K562 (cell line): Measurements from ENCODE around the gene ARHGAP18. TPM values are rescaled to one million over a fixed set of nuclear protein-coding genes. Genes with fewer than 3 reads are reported as not detected.
A peak's percentile ranks its signal among the peaks of the same experiment; 100 is the strongest.

ENCODE experiments used
- CBFA2T3 ChIP-seq: fragments of 450-650 bp; IDR thresholded peaks from 2 replicates; pipeline ENCODE4 v1.6.1; 2017
- NR2C1 ChIP-seq, 2 experiments: fragments of 450-650 bp; IDR thresholded peaks; 2 replicates each; pipeline ENCODE4 v1.6.1; 2017; ENCODE audit warnings: mild to moderate bottlenecking in 2 of 2, antibody characterized with exemption in 1 of 2, inconsistent platforms in 1 of 2, missing compliant biosample characterization in 1 of 2, missing genetic modification characterization in 1 of 2
- NR2C2 ChIP-seq, 2 experiments: fragments of 200-800 bp in 1 of 2; sonication (Bioruptor generic) in 1 of 2; sonication (generic) in 1 of 2; formaldehyde crosslinking in 1 of 2; IDR thresholded peaks; 2 replicates each; pipeline versions ENCODE4 v1.6.1 to v1.8.0; 2016 to 2022; ENCODE audit warnings: mild to moderate bottlenecking in 1 of 2, missing compliant biosample characterization in 1 of 2, missing genetic modification characterization in 1 of 2, missing genetic modification reagents in 1 of 2
- NRF1 ChIP-seq, 2 experiments: fragments of 450-650 bp; IDR thresholded peaks in 1 of 2; conservative IDR thresholded peaks in 1 of 2; 2 replicates each; pipeline ENCODE4 v1.6.1; 2014; ENCODE audit warnings: mild to moderate bottlenecking in 2 of 2
- polyA plus RNA-seq, 8 experiments: library from polyadenylated mRNA; depleted of rRNA in 4 of 8; stranded (reverse) in 5 of 8; unstranded in 3 of 8; fragments of >200 nt; fragmentation: Nextera tagmentation in 2 of 8; fragmentation: Illumina TruSeq in 1 of 8; extraction: Ambion mirVana in 2 of 8; extraction: Trizol in 1 of 8; gene quantifications; 2 replicates each; pipeline versions ENCODE4 v1.2.1 to v1.2.3, GENCODE V29; 2011 to 2014; ENCODE audit warnings: inconsistent platforms in 1 of 8, missing spikeins in 1 of 8
- total RNA-seq, 7 experiments: library from RNA; depleted of rRNA in 6 of 7; stranded (reverse); fragments of >200 nt in 6 of 7; fragmentation: Illumina TruSeq in 2 of 7; extraction: Trizol in 2 of 7; gene quantifications; 2 replicates each; pipeline versions ENCODE4 v1.2.1 to v1.2.3, GENCODE V29; 2011 to 2021; ENCODE audit warnings: low replicate concordance in 1 of 7
- TF ChIP-seq, protein P1 (sequence below), 2 experiments: fragments of 250-450 bp in 1 of 2; fragments of 450-650 bp in 1 of 2; sonication (Bioruptor Pico) in 1 of 2; IDR thresholded peaks; 2 replicates each; pipeline versions ENCODE4 v1.6.1 to v1.8.0; 2016 to 2021; ENCODE audit warnings: mild to moderate bottlenecking in 2 of 2, moderate library complexity in 2 of 2, missing compliant biosample characterization in 1 of 2, missing genetic modification characterization in 1 of 2
- TF ChIP-seq, protein P2 (sequence below): fragments of 450-650 bp; IDR thresholded peaks from 2 replicates; pipeline ENCODE4 v1.6.1; 2017; ENCODE audit warnings: antibody characterized with exemption, mild to moderate bottlenecking

Gene ARHGAP18
- total and polyA plus RNA-seq, 9 of the 15 experiments (the other 6 are each of a cell fraction or from before 2014, with no cell fraction given): 13.3 to 29.7 (median 21.1) TPM

DNA sequence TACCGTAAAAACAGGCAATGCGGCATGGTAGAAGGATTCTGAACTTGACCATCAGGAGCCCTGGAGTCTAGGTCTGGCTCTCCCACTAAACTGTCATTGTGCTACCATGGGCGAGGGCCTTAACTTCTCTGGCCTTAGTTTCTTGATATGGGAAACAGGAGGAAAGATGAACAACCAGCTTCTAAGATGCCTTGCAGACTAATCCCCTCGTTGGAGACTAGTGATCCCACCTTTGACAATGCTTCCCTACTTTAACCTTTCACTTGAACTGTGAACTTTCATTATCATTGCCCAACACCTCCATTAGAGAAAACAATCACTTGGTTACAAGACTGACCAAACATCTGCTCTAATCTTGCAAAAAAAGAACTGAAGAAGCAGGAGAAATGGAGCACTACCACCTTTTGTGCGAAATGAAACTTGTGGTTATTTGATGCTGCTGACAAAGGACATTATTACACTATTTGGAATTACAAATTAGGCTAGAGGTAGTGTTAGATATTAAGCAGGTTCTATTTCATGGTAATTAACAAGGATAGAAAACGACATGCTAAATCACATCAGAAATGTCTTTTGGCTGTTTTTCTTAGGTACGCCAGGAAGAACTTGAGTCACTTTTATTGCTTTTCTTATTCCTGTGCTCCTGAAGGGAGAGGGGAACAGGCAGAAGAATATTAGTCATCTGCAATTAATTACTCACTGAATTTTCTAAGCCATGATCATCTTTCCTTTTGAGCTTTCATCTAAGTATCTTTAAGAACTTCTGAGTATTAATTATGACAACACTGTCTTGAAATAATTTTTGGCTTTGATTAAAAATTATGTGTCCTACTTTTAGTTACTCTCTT is 39.1 kb upstream of the ARHGAP18 start (continued):
- TF ChIP-seq, protein P1, sequence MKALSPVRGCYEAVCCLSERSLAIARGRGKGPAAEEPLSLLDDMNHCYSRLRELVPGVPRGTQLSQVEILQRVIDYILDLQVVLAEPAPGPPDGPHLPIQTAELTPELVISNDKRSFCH (CRISPR knock-in tag; IDR thresholded peaks at IDR 0.05): no peak
- TF ChIP-seq, protein P1 (tag; IDR thresholded peaks at IDR 0.05): peak; percentile 41; the same call in 1 of the 2 replicates
- 0 out of 2 replicates have a peak, but pooled peaks have one; percentile 6 for TF ChIP-seq CBFA2T3
- TF ChIP-seq, protein P2, sequence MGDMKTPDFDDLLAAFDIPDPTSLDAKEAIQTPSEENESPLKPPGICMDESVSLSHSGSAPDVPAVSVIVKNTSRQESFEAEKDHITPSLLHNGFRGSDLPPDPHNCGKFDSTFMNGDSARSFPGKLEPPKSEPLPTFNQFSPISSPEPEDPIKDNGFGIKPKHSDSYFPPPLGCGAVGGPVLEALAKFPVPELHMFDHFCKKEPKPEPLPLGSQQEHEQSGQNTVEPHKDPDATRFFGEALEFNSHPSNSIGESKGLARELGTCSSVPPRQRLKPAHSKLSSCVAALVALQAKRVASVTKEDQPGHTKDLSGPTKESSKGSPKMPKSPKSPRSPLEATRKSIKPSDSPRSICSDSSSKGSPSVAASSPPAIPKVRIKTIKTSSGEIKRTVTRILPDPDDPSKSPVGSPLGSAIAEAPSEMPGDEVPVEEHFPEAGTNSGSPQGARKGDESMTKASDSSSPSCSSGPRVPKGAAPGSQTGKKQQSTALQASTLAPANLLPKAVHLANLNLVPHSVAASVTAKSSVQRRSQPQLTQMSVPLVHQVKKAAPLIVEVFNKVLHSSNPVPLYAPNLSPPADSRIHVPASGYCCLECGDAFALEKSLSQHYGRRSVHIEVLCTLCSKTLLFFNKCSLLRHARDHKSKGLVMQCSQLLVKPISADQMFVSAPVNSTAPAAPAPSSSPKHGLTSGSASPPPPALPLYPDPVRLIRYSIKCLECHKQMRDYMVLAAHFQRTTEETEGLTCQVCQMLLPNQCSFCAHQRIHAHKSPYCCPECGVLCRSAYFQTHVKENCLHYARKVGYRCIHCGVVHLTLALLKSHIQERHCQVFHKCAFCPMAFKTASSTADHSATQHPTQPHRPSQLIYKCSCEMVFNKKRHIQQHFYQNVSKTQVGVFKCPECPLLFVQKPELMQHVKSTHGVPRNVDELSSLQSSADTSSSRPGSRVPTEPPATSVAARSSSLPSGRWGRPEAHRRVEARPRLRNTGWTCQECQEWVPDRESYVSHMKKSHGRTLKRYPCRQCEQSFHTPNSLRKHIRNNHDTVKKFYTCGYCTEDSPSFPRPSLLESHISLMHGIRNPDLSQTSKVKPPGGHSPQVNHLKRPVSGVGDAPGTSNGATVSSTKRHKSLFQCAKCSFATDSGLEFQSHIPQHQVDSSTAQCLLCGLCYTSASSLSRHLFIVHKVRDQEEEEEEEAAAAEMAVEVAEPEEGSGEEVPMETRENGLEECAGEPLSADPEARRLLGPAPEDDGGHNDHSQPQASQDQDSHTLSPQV: no peak
- peak; percentile 55 for TF ChIP-seq NR2C1 (IDR thresholded peaks at IDR 0.05)
- TF ChIP-seq NR2C1 (tag; IDR thresholded peaks at IDR 0.05): peak; percentile 79
- TF ChIP-seq NR2C2 (CRISPR knock-in tag; IDR thresholded peaks at IDR 0.05): no peak
- TF ChIP-seq NR2C2 (tag; IDR thresholded peaks at IDR 0.05): peak; percentile 50; the same call in 1 of the 2 replicates
- TF ChIP-seq NRF1 (conservative IDR thresholded peaks at IDR 0.05 in 1 of 2, IDR thresholded peaks at IDR 0.05 in 1 of 2): no peak
